Spleen (tissue), 11 donors: Measurements from ENCODE around the gene ZNF443. TPM values are rescaled to one million over a fixed set of nuclear protein-coding genes. Genes with fewer than 3 reads are reported as not detected.

Experiments used
- DNase-seq: peaks from one replicate; pipeline ENCODE4 v3.0.0-alpha.2; 2020
- H3K27ac ChIP-seq, 8 donors: fragments of 200-600 bp; sonication (generic) in 7 of 8; 1 replicate in 4 of 8; 2 replicates in 4 of 8; pipeline versions ENCODE4 v1.5.0 to v1.8.0; 2016 to 2021; ENCODE audit warnings: inconsistent platforms in 4 of 8, mild to moderate bottlenecking in 4 of 8, moderate library complexity in 1 of 8
- H3K27me3 ChIP-seq, 7 donors: fragments of 200-600 bp; sonication (generic) in 6 of 7; replicated peaks in 1 of 7; 1 replicate in 4 of 7; 2 replicates in 3 of 7; pipeline versions ENCODE4 v1.5.0 to v1.8.0; 2016 to 2021; ENCODE audit warnings: inconsistent platforms in 3 of 7, mild to moderate bottlenecking in 1 of 7
- H3K36me3 ChIP-seq, 6 donors: fragments of 200-600 bp; sonication (generic) in 5 of 6; 1 replicate in 4 of 6; 2 replicates in 2 of 6; pipeline versions ENCODE4 v1.5.0 to v1.8.0; 2016 to 2021; ENCODE audit warnings: inconsistent platforms in 2 of 6
- H3K4me1 ChIP-seq, 6 donors: fragments of 200-600 bp; sonication (generic) in 5 of 6; 1 replicate in 3 of 6; 2 replicates in 3 of 6; pipeline versions ENCODE4 v1.5.0 to v1.8.0; 2016 to 2021; ENCODE audit warnings: inconsistent platforms in 3 of 6
- H3K4me3 ChIP-seq, 8 donors: fragments of 200-600 bp; sonication (generic) in 7 of 8; 1 replicate in 4 of 8; 2 replicates in 4 of 8; pipeline versions ENCODE4 v1.5.0 to v1.8.0; 2016 to 2021; ENCODE audit warnings: inconsistent platforms in 4 of 8, mild to moderate bottlenecking in 4 of 8, moderate library complexity in 2 of 8
- H3K9me3 ChIP-seq, 8 donors: fragments of 200-600 bp; sonication (generic) in 7 of 8; 1 replicate in 4 of 8; 2 replicates in 4 of 8; pipeline versions ENCODE4 v1.5.0 to v1.8.0; 2016 to 2021; ENCODE audit warnings: inconsistent platforms in 4 of 8
- CTCF ChIP-seq, 11 experiments: fragments of 200-600 bp in 7 of 11; fragments of 450-650 bp in 4 of 11; sonication (generic) in 4 of 11; IDR thresholded peaks in 8 of 11; conservative IDR thresholded peaks in 3 of 11; 1 replicate in 7 of 11; 2 replicates in 4 of 11; pipeline versions ENCODE4 v1.4.0 to v1.8.0; 2016 to 2021; ENCODE audit warnings: antibody characterized with exemption in 11 of 11, inconsistent platforms in 4 of 11, mild to moderate bottlenecking in 1 of 11
- POLR2A ChIP-seq, 3 donors: fragments of 450-650 bp; IDR thresholded peaks; one replicate each; pipeline ENCODE4 v1.5.1; 2017; ENCODE audit warnings: antibody characterized with exemption in 3 of 3, mild to moderate bottlenecking in 1 of 3
- POLR2AphosphoS5 ChIP-seq, 3 donors: sonication (generic); formaldehyde crosslinking; IDR thresholded peaks; one replicate each; pipeline ENCODE4 v1.5.1; 2017; ENCODE audit warnings: antibody characterized with exemption in 3 of 3
- whole genome bisulfite sequencing, 5 donors: extraction: QIAGEN DNeasy Blood & Tissue Kit in 3 of 5; methylation state at CpG; one replicate each; pipeline versions ENCODE4 v1.1.5 to v1.1.7; 2013 to 2018; 5-methylcytosine and 5-hydroxymethylcytosine counted together
- intact Hi-C: fragments of 100-400 bp; cut with DNase I; formaldehyde crosslinking; loops from one replicate; pipeline ENCODE4 v1.15.0; 2023; ENCODE audit warnings: low total_unique reads
- polyA plus RNA-seq, 3 donors: library from polyadenylated mRNA; stranded (reverse); fragments of 200-250 nt; gene quantifications; one replicate each; pipeline ENCODE4 v1.2.1, GENCODE V29; 2013
- total RNA-seq, 7 donors: library from RNA; depleted of rRNA in 3 of 7; stranded (reverse); fragments of >200 nt in 3 of 7; fragmentation: NEBNext Ultra II Directional in 4 of 7; extraction: Animal tissue kit (Norgen Biotek cat#: 25700) in 4 of 7; gene quantifications; one replicate each; pipeline versions ENCODE4 v1.1.0 to v1.2.1, GENCODE V29; 2016 to 2021
- donor health status: healthy with polysubstance abuse.
- donor health status: DM: no; HTN: no; CAD: no; lungs with moderate emphysema.
- donor health status: DM: no; HTN: no; CAD: no.
- donor health status: Bipolar disorder and iron deficiency.
- donor health status: healthy.
- donor health status: DM: no; HTN: no; CAD: no.
- donor health status: DM: yes; HTN: yes; CAD: no.

Gene ZNF443
- total and polyA plus RNA-seq, 10 donors, result 1.4 to 9.7 (median 4.1) TPM

DNA sequence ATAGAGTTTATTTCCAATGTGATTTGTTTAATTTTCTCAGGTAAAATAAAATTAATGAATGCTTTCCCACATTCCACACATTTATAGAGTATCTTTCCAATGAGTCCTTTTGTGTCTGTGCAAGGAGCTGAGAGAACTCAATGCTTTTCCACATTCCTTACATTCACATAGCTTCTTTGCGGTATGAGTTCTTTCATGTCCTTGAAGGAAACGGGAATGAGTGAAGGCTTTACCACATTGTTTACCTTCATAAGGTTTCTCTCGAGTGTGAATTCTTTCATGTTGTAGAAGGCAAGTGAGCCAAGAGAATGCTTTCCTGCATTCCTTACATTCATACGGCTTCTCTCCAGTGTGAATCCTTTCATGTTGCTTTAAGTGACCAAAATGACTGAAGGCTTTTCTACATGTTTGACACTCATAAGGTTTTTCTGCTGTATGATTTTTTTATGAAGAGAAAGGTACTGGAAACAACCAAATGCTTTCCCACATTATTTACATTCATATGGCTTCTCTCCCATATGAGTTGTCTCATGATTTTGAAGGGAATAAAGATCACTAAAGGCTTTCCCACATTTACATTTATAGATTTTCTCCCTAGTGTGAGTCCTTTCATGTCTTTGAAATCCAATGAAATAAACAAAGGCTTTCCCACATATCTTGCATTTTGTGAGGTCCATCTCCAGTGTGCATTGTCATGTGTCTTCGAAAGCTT lies 60.9 kb downstream of the ZNF443 start:
- H3K27ac ChIP-seq, result no peak overlapping the region
- TF ChIP-seq CTCF (IDR thresholded peaks at IDR 0.05 in 8 of 11, conservative IDR thresholded peaks at IDR 0.05 in 3 of 11), result no peak
- no peak for TF ChIP-seq POLR2A (IDR thresholded peaks at IDR 0.05)
- TF ChIP-seq POLR2AphosphoS5 (IDR thresholded peaks at IDR 0.05), result no peak
- DNase-seq, result no peak
- no peaks in the 10 kb centered on the region for H3K4me1 ChIP-seq
- H3K27me3 ChIP-seq, result no peaks in the 10 kb centered on the region
- no peak overlapping the region for H3K4me3 ChIP-seq
- WGBS, 5 donors, result 93 to 96% (median 94%) methylated on average over 5 of the region's 5 CpGs
- peaks cover 3 to 100% (median 82%) of the 10 kb centered on the region in 8 donors for H3K9me3 ChIP-seq
- H3K36me3 ChIP-seq, result peaks cover 0 to 50% (median 34%) of the 10 kb centered on the region in 6 donors
- intact Hi-C loops, result no loop called here

Other genes with a start within 250 kb of the ZNF443 start
- 10 to 100 TPM; 12.7 to 21.3 (median 16.0) TPM for gene ZNF44, start 146.1 kb downstream of the ZNF443 start, total RNA-seq
- 10 to 100 TPM in 1 of 3 donors, 1 to 10 TPM in 2; 6.7 to 10.8 (median 7.1) TPM for gene ZNF44, start 146.1 kb downstream of the ZNF443 start, polyA plus RNA-seq
- 1 to 10 TPM; 3.5 to 9.6 (median 5.9) TPM for gene ZNF563, start 107.4 kb downstream of the ZNF443 start, total RNA-seq
- 1 to 10 TPM; 1.6 to 3.2 (median 2.3) TPM for gene ZNF563, start 107.4 kb downstream of the ZNF443 start, polyA plus RNA-seq
- 1 to 10 TPM; 1.6 to 6.1 (median 3.8) TPM for gene ZNF442, start 75.3 kb downstream of the ZNF443 start, total RNA-seq
- 1 to 10 TPM in 1 of 3 donors, under 1 TPM in 2; 0.48 to 1.5 (median 0.54) TPM for gene ZNF442, start 75.3 kb downstream of the ZNF443 start, polyA plus RNA-seq
- 10 to 100 TPM in 1 of 7 donors, 1 to 10 TPM in 6; 6.3 to 12.8 (median 7.6) TPM for gene ZNF799, start 39.8 kb downstream of the ZNF443 start, total RNA-seq
- 1 to 10 TPM; 3.2 to 4.4 (median 4.0) TPM for gene ZNF799, start 39.8 kb downstream of the ZNF443 start, polyA plus RNA-seq
- gene ZNF709, start 43.8 kb upstream of the ZNF443 start, total RNA-seq, result 1 to 10 TPM; 3.9 to 6.8 (median 4.2) TPM
- 1 to 10 TPM; 1.1 to 1.4 (median 1.3) TPM for gene ZNF709, start 43.8 kb upstream of the ZNF443 start, polyA plus RNA-seq
- 10 to 100 TPM; 17.0 to 24.5 (median 21.7) TPM for gene ZNF564, start 110.5 kb upstream of the ZNF443 start, total RNA-seq
- gene ZNF564, start 110.5 kb upstream of the ZNF443 start, polyA plus RNA-seq, result 10 to 100 TPM in 1 of 3 donors, 1 to 10 TPM in 2; 5.9 to 11.4 (median 6.5) TPM
- gene ZNF490, start 169.8 kb upstream of the ZNF443 start, total RNA-seq, result 10 to 100 TPM; 11.6 to 21.7 (median 15.4) TPM
- 1 to 10 TPM in 1 of 3 donors, under 1 TPM in 2; 0.77 to 1.1 (median 0.93) TPM for gene ZNF490, start 169.8 kb upstream of the ZNF443 start, polyA plus RNA-seq
- gene ZNF791, start 169.9 kb upstream of the ZNF443 start, total RNA-seq, result 10 to 100 TPM; 27.8 to 64.9 (median 33.4) TPM
- 10 to 100 TPM in 1 of 3 donors, 1 to 10 TPM in 2; 6.8 to 11.1 (median 7.3) TPM for gene ZNF791, start 169.9 kb upstream of the ZNF443 start, polyA plus RNA-seq
- 100 to 1,000 TPM; 145 to 288 (median 218) TPM for gene MAN2B1, start 225.7 kb upstream of the ZNF443 start, total RNA-seq
- 100 to 1,000 TPM in 1 of 3 donors, 10 to 100 TPM in 2; 50.6 to 122 (median 83.3) TPM for gene MAN2B1, start 225.7 kb upstream of the ZNF443 start, polyA plus RNA-seq
- gene WDR83, start 225.8 kb upstream of the ZNF443 start, total RNA-seq, result 10 to 100 TPM in 6 of 7 donors, 1 to 10 TPM in 1; 6.4 to 15.7 (median 12.9) TPM
- 10 to 100 TPM; 17.0 to 19.5 (median 19.0) TPM for gene WDR83, start 225.8 kb upstream of the ZNF443 start, polyA plus RNA-seq
- 100 to 1,000 TPM in 3 of 7 donors, 10 to 100 TPM in 4; 86.8 to 158 (median 96.0) TPM for gene DHPS, start 240.9 kb upstream of the ZNF443 start, total RNA-seq
- gene DHPS, start 240.9 kb upstream of the ZNF443 start, polyA plus RNA-seq, result 10 to 100 TPM; 55.1 to 76.6 (median 59.3) TPM
- gene GNG14, start 247.0 kb upstream of the ZNF443 start, total RNA-seq, result not detected
- not detected for gene GNG14, start 247.0 kb upstream of the ZNF443 start, polyA plus RNA-seq